Esophagus muscularis mucosa (tissue), 4 donors: ENCODE measurements around the gene SMTN. TPM values are rescaled to one million over a fixed set of nuclear protein-coding genes. Genes with fewer than 3 reads are reported as not detected.
A peak's percentile ranks its signal among the peaks of the same experiment; 100 is the strongest.

ENCODE experiments used
- DNase-seq: peaks from one replicate; pipeline ENCODE4 v3.0.0-alpha.2; 2017; ENCODE audit errors: extremely low spot score
- H3K27ac ChIP-seq, 4 donors: fragments of 200-600 bp; sonication (generic); replicated peaks in 1 of 4; 1 replicate in 3 of 4; 2 replicates in 1 of 4; pipeline ENCODE4 v1.5.1; 2016 to 2019; ENCODE audit warnings: mild to moderate bottlenecking in 1 of 4
- H3K27me3 ChIP-seq, 4 donors: fragments of 200-600 bp; sonication (generic); one replicate each; pipeline versions ENCODE4 v1.5.1 to v1.6.0; 2016 to 2019
- H3K36me3 ChIP-seq, 4 donors: fragments of 200-600 bp; sonication (generic); one replicate each; pipeline ENCODE4 v1.5.1; 2016 to 2019
- H3K4me1 ChIP-seq, 4 donors: fragments of 200-600 bp; sonication (generic); one replicate each; pipeline ENCODE4 v1.5.1; 2016 to 2019
- H3K4me3 ChIP-seq, 4 donors: fragments of 200-600 bp; sonication (generic); 1 replicate in 2 of 4; 2 replicates in 2 of 4; pipeline ENCODE4 v1.5.1; 2016 to 2019; ENCODE audit warnings: mild to moderate bottlenecking in 4 of 4, moderate library complexity in 1 of 4
- H3K9me3 ChIP-seq, 4 donors: fragments of 200-600 bp; sonication (generic); 1 replicate in 3 of 4; 2 replicates in 1 of 4; pipeline ENCODE4 v1.5.1; 2016 to 2019
- EP300 ChIP-seq: sonication (generic); formaldehyde crosslinking; IDR thresholded peaks from one replicate; pipeline ENCODE4 v1.6.1; 2017; ENCODE audit warnings: antibody characterized with exemption
- POLR2A ChIP-seq: fragments of 450-650 bp; IDR thresholded peaks from one replicate; pipeline ENCODE4 v1.6.1; 2017; ENCODE audit warnings: antibody characterized with exemption, moderate library complexity, mild to moderate bottlenecking, low read depth
- POLR2AphosphoS5 ChIP-seq, 2 donors: sonication (generic); formaldehyde crosslinking; IDR thresholded peaks; one replicate each; pipeline ENCODE4 v1.6.1; 2017; ENCODE audit warnings: antibody characterized with exemption in 2 of 2
- WGBS: methylation state at CpG from one replicate; pipeline ENCODE4 v1.1.5; 2018; 5-methylcytosine and 5-hydroxymethylcytosine counted together
- intact Hi-C: fragments of 100-400 bp; cut with DNase I; formaldehyde crosslinking; loops from one replicate; pipeline ENCODE4 v1.15.1; 2023
- total RNA-seq, 4 donors: library from RNA; depleted of rRNA; stranded (reverse); fragments of >200 nt; gene quantifications; one replicate each; pipeline versions ENCODE4 v1.1.0 to v1.2.1, GENCODE V29; 2016
- TF ChIP-seq, protein P1 (sequence below), 3 experiments: fragments of 200-600 bp in 2 of 3; fragments of 450-650 bp in 1 of 3; sonication (generic) in 2 of 3; IDR thresholded peaks; one replicate each; pipeline ENCODE4 v1.5.1; 2017 to 2019; ENCODE audit warnings: antibody characterized with exemption in 3 of 3, mild to moderate bottlenecking in 2 of 3, moderate library complexity in 1 of 3

The SMTN gene
- total RNA-seq, 4 donors from 2014 or later = 1,154 to 1,495 (median 1,416) TPM

DNA sequence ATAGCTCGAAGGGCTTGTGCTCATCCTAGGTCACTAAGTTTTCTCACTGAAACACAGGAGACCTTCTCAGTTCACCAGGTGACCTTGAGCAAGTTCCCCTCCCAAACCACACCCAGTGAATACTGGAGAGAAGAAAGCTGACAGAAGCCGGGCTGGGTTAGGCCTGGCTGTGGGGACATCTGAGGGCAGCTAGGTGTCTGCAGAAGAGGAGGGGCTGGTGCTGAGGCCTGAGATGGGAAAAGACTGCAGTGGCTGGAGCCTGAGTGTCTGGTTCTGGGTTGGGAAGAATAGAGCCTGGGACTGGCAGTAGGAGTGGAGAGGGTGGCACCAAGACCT lies 41.0 kb downstream of the SMTN start:
- H3K27me3 ChIP-seq = no peaks in the 10 kb centered on the region
- peak overlapping the region in 2 of 4 donors; percentile 44 to 51 for H3K4me3 ChIP-seq
- intact Hi-C loops = no loop called here
- no peaks in the 10 kb centered on the region for H3K36me3 ChIP-seq
- 68% methylated on average over 2 of the region's 2 CpGs for WGBS
- DNase-seq = no peak
- H3K9me3 ChIP-seq = no peaks in the 10 kb centered on the region
- TF ChIP-seq POLR2A (no peak), POLR2AphosphoS5 (IDR thresholded peaks at IDR 0.05) (no peak), EP300 (no peak)
- TF ChIP-seq, protein P1, sequence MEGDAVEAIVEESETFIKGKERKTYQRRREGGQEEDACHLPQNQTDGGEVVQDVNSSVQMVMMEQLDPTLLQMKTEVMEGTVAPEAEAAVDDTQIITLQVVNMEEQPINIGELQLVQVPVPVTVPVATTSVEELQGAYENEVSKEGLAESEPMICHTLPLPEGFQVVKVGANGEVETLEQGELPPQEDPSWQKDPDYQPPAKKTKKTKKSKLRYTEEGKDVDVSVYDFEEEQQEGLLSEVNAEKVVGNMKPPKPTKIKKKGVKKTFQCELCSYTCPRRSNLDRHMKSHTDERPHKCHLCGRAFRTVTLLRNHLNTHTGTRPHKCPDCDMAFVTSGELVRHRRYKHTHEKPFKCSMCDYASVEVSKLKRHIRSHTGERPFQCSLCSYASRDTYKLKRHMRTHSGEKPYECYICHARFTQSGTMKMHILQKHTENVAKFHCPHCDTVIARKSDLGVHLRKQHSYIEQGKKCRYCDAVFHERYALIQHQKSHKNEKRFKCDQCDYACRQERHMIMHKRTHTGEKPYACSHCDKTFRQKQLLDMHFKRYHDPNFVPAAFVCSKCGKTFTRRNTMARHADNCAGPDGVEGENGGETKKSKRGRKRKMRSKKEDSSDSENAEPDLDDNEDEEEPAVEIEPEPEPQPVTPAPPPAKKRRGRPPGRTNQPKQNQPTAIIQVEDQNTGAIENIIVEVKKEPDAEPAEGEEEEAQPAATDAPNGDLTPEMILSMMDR (IDR thresholded peaks at IDR 0.05) = no peak
- peak overlapping the region; percentile 45 to 66 (median 55) for H3K27ac ChIP-seq
- H3K4me1 ChIP-seq = peaks cover 17 to 31% (median 28%) of the 10 kb centered on the region in 4 donors

DNA sequence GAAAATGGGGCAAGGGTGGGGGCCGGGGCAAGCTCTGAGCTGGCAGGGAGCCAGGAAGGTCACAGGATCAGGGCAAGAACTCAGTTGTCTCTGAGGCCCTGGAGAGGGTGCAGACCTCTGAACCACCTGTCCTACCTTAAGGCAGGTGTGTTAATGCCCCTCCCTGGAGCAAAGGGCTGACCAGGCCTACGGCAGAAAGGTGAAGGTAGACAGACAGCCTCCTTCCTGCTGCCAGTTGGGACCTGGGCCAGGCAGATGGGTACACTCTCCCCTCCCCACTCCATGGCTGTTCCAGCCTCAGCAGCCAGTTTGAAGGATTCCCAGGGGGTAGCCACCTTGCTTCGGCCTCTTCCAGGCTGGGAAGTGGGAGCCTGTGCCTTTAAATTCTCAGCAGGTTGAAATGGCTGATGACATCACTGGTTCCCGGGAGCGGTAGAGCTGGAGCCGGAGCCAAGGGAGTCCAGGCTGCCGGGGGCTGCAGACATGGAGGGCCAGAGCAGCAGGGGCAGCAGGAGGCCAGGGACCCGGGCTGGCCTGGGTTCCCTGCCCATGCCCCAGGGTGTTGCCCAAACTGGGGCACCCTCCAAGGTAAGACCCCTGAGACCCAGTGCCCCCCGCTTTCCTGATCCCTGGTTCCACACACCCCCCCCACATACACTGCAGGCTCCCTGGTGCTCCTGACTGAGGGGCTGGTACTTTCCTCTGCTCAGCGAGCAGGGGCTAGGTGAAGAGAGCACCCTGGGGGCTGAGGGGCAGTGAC lies 41.6 kb downstream of the SMTN start, which contains the start of gene INPP5J:
Gene INPP5J, plus strand, starts transcription at position 435 of the 760 bp plus-strand sequence. Its CDS starts 49 bp downstream, at position 484.
- H3K9me3 ChIP-seq = no peaks in the 10 kb centered on the region
- TF ChIP-seq, protein P1 (IDR thresholded peaks at IDR 0.05) = no peak
- no peak for TF ChIP-seq POLR2A
- TF ChIP-seq EP300 = no peak
- TF ChIP-seq POLR2AphosphoS5 (IDR thresholded peaks at IDR 0.05) = peak in 1 of 2 donors; percentile 23
- H3K27ac ChIP-seq = peak within 1 kb of the TSS; percentile 45 to 66 (median 55)
- WGBS = 3% methylated on average over 5 of the region's 10 CpGs
- intact Hi-C loops = no loop called here
- H3K4me3 ChIP-seq = peak within 1 kb of the TSS; percentile 44 to 57 (median 52)
- H3K27me3 ChIP-seq = no peaks in the 10 kb centered on the region
- no peak for DNase-seq
- peaks cover 17 to 31% (median 28%) of the 10 kb centered on the region in 4 donors for H3K4me1 ChIP-seq
- no peaks in the 10 kb centered on the region for H3K36me3 ChIP-seq

DNA sequence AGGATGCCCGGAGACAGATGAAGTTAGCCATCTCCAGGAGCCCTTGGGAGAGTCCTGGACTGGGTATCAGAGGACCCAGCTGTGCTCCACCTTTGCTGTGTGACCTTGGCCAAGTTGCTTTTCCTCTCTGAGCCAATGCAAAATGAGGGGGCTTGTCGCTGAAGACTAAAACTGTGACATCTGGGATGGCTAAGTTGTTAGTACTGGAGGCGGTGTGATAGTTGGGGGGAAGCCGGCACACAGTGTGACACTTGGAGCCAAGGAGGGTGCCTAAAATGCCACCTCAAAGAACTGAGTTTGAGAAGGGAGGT lies 42.1 kb downstream of the SMTN start:
- Histone ChIP-seq H3K9me3 (no peaks in the 10 kb centered on the region), H3K4me1 (peaks cover 17 to 31% (median 28%) of the 10 kb centered on the region in 4 donors), H3K27ac (peak overlapping the region; percentile 45 to 66 (median 55)), H3K27me3 (no peaks in the 10 kb centered on the region), H3K4me3 (peak overlapping the region; percentile 44 to 57 (median 52)), H3K36me3 (no peaks in the 10 kb centered on the region)
- no peak for DNase-seq
- TF ChIP-seq POLR2A (no peak), POLR2AphosphoS5 (IDR thresholded peaks at IDR 0.05) (no peak)
- TF ChIP-seq, protein P1 (IDR thresholded peaks at IDR 0.05) = no peak
- intact Hi-C loops = no loop called here
- WGBS = 65% methylated on average over 4 of the region's 4 CpGs

DNA sequence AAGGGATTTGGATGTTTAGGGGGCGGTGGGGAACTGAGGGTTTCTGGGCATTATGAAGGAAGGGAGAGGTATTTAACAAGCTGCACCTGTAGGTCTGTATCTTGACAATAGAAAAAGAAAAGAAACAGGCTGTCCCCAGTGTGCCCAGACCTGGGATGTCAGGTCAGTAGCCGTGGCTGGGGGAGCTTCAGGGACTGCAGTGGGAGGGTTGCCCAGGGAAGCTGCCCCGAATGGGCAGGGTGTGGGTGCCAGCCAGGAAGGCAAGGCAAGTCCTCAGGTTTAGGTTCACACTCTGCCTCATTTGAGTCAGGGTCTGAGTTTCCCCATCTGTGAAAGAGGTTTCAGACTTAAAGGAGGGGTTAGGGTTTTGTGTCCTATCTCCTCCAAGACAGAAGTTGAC lies 43.2 kb downstream of the SMTN start:
- Histone ChIP-seq H3K9me3 (no peaks in the 10 kb centered on the region), H3K4me1 (peaks cover 17 to 24% (median 20%) of the 10 kb centered on the region in 4 donors), H3K27me3 (no peaks in the 10 kb centered on the region), H3K4me3 (no peak overlapping the region), H3K27ac (no peak overlapping the region), H3K36me3 (no peaks in the 10 kb centered on the region)
- 57% methylated on average over 3 of the region's 3 CpGs for WGBS
- TF ChIP-seq, protein P1 (IDR thresholded peaks at IDR 0.05) = no peak
- TF ChIP-seq POLR2AphosphoS5 (IDR thresholded peaks at IDR 0.05) (no peak), POLR2A (no peak), EP300 (no peak)
- no peak for DNase-seq
- intact Hi-C loops = no loop called here
